Hepatocyte (in vitro differentiated cells): ENCODE data around the gene SDK1.

Experiments
- EZH2 ChIP-seq: fragments of 200-600 bp; sonication (generic); IDR thresholded peaks from 2 replicates; pipeline ENCODE4 v1.6.1; 2016; ENCODE audit warnings: antibody characterized with exemption, mild to moderate bottlenecking, borderline replicate concordance
- TF ChIP-seq, protein P1 (sequence below): fragments of 200-600 bp; sonication (generic); IDR thresholded peaks from 2 replicates; pipeline ENCODE4 v1.5.1; 2016; ENCODE audit warnings: antibody characterized with exemption, mild to moderate bottlenecking; ENCODE audit not compliant: poor library complexity

- TF ChIP-seq, protein P1, sequence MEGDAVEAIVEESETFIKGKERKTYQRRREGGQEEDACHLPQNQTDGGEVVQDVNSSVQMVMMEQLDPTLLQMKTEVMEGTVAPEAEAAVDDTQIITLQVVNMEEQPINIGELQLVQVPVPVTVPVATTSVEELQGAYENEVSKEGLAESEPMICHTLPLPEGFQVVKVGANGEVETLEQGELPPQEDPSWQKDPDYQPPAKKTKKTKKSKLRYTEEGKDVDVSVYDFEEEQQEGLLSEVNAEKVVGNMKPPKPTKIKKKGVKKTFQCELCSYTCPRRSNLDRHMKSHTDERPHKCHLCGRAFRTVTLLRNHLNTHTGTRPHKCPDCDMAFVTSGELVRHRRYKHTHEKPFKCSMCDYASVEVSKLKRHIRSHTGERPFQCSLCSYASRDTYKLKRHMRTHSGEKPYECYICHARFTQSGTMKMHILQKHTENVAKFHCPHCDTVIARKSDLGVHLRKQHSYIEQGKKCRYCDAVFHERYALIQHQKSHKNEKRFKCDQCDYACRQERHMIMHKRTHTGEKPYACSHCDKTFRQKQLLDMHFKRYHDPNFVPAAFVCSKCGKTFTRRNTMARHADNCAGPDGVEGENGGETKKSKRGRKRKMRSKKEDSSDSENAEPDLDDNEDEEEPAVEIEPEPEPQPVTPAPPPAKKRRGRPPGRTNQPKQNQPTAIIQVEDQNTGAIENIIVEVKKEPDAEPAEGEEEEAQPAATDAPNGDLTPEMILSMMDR: no peak
- TF ChIP-seq EZH2: no peak
Measured at GRCh38 chr7:3995187-3995586, 694.1 kb downstream of the SDK1 start.
